HepG2 (cell line): ENCODE measurements around the gene NTSR2. TPM values are rescaled to one million over a fixed set of nuclear protein-coding genes. Genes with fewer than 3 reads are reported as not detected.
A peak's percentile ranks its signal among the peaks of the same experiment; 100 is the strongest.

Source experiments
- KDM2A ChIP-seq: sonication (generic); formaldehyde crosslinking; IDR thresholded peaks from 2 replicates; pipeline ENCODE4 v1.4.0; 2020; ENCODE audit warnings: low read depth, missing genetic modification reagents, borderline replicate concordance
- KDM3A ChIP-seq: IDR thresholded peaks from 2 replicates; pipeline ENCODE4 v1.6.1; 2018; ENCODE audit warnings: low read depth, missing compliant biosample characterization
- LCORL ChIP-seq, 2 experiments: fragments of 450-650 bp in 1 of 2; sonication (generic) in 1 of 2; formaldehyde crosslinking in 1 of 2; IDR thresholded peaks; 2 replicates each; pipeline versions ENCODE4 v1.5.0 to v1.6.1; 2017 to 2020; ENCODE audit warnings: antibody characterized with exemption in 1 of 2, missing genetic modification reagents in 1 of 2
- RBFOX2 ChIP-seq: fragments of 200-400 bp; formaldehyde crosslinking; IDR thresholded peaks from 2 replicates; pipeline ENCODE4 v1.6.1; 2017; ENCODE audit warnings: low read depth, mild to moderate bottlenecking, low read length
- RFX5 ChIP-seq: IDR thresholded peaks from 2 replicates; pipeline ENCODE4 v1.6.1; 2011; ENCODE audit warnings: low read depth, low read length, improper control_type of control experiment
- TBX2 ChIP-seq: sonication (generic); formaldehyde crosslinking; IDR thresholded peaks from 2 replicates; pipeline ENCODE4 v1.5.0; 2020; ENCODE audit warnings: missing genetic modification reagents, mild to moderate bottlenecking, borderline replicate concordance
- XRCC5 ChIP-seq: fragments of 200-400 bp; formaldehyde crosslinking; optimal IDR thresholded peaks from 2 replicates; pipeline ENCODE3; 2017; ENCODE audit warnings: mild to moderate bottlenecking, low read length
- ZMYM4 ChIP-seq: sonication (generic); formaldehyde crosslinking; IDR thresholded peaks from 2 replicates; pipeline ENCODE4 v1.8.1; 2023; ENCODE audit warnings: mild to moderate bottlenecking, missing genetic modification reagents
- ZNF317 ChIP-seq: sonication (generic); formaldehyde crosslinking; IDR thresholded peaks from 2 replicates; pipeline ENCODE4 v1.5.0; 2020; ENCODE audit warnings: mild to moderate bottlenecking, missing genetic modification reagents
- ZNF501 ChIP-seq: sonication (generic); formaldehyde crosslinking; IDR thresholded peaks from 2 replicates; pipeline ENCODE4 v1.5.1; 2020; ENCODE audit warnings: mild to moderate bottlenecking, moderate library complexity, missing genetic modification reagents
- ZNF782 ChIP-seq: sonication (generic); formaldehyde crosslinking; IDR thresholded peaks from 2 replicates; pipeline ENCODE4 v1.4.0; 2020; ENCODE audit warnings: missing genetic modification reagents, mild to moderate bottlenecking, borderline replicate concordance
- ZNF800 ChIP-seq: sonication (generic); formaldehyde crosslinking; IDR thresholded peaks from 2 replicates; pipeline ENCODE4 v1.4.0; 2020; ENCODE audit warnings: missing genetic modification reagents
- polyA plus RNA-seq, 8 experiments: library from polyadenylated mRNA; depleted of rRNA in 3 of 8; stranded (reverse) in 7 of 8; unstranded in 1 of 8; fragments of >200 nt; fragmentation: Illumina TruSeq in 4 of 8; extraction: Trizol in 4 of 8; gene quantifications; 2 replicates each; pipeline versions ENCODE4 v1.2.1 to v1.2.3, GENCODE V29; 2011 to 2016; ENCODE audit warnings: low read depth in 4 of 8, missing spikeins in 1 of 8, mixed read lengths in 1 of 8; ENCODE audit not compliant: insufficient read depth in 1 of 8
- total RNA-seq, 5 experiments: library from RNA; depleted of rRNA; stranded (reverse); fragments of >200 nt; fragmentation: Illumina TruSeq; extraction: Trizol; gene quantifications; 2 replicates each; pipeline ENCODE4 v1.2.3, GENCODE V29; 2016; ENCODE audit warnings: low read depth in 1 of 5
- TF ChIP-seq, protein P1 (sequence below): sonication (generic); formaldehyde crosslinking; IDR thresholded peaks from 2 replicates; pipeline ENCODE4 v1.4.0; 2020; ENCODE audit warnings: missing genetic modification reagents
- TF ChIP-seq, protein P2 (sequence below): sonication (generic); formaldehyde crosslinking; IDR thresholded peaks from 2 replicates; pipeline ENCODE4 v1.5.0; 2020; ENCODE audit warnings: missing genetic modification reagents
- TF ChIP-seq, protein P3 (sequence below), 2 experiments: sonication (generic) in 1 of 2; formaldehyde crosslinking in 1 of 2; IDR thresholded peaks; 2 replicates each; pipeline versions ENCODE4 v1.4.0 to v1.6.1; 2018 to 2020; ENCODE audit warnings: missing genetic modification reagents in 2 of 2, borderline replicate concordance in 1 of 2, low read depth in 1 of 2, mild to moderate bottlenecking in 1 of 2, missing biosample characterization in 1 of 2
- TF ChIP-seq, protein P4 (sequence below): IDR thresholded peaks from 2 replicates; pipeline ENCODE4 v1.6.1; 2012; ENCODE audit warnings: low read depth, low read length, improper control_type of control experiment
- TF ChIP-seq, protein P5 (sequence below): sonication (generic); formaldehyde crosslinking; IDR thresholded peaks from 2 replicates; pipeline ENCODE4 v1.5.1; 2020; ENCODE audit warnings: missing genetic modification reagents, mild to moderate bottlenecking, borderline replicate concordance

The NTSR2 gene
- total and polyA plus RNA-seq, 2 of the 13 experiments (the other 11 are each of a cell fraction or from before 2014, with no cell fraction given), result not detected

DNA sequence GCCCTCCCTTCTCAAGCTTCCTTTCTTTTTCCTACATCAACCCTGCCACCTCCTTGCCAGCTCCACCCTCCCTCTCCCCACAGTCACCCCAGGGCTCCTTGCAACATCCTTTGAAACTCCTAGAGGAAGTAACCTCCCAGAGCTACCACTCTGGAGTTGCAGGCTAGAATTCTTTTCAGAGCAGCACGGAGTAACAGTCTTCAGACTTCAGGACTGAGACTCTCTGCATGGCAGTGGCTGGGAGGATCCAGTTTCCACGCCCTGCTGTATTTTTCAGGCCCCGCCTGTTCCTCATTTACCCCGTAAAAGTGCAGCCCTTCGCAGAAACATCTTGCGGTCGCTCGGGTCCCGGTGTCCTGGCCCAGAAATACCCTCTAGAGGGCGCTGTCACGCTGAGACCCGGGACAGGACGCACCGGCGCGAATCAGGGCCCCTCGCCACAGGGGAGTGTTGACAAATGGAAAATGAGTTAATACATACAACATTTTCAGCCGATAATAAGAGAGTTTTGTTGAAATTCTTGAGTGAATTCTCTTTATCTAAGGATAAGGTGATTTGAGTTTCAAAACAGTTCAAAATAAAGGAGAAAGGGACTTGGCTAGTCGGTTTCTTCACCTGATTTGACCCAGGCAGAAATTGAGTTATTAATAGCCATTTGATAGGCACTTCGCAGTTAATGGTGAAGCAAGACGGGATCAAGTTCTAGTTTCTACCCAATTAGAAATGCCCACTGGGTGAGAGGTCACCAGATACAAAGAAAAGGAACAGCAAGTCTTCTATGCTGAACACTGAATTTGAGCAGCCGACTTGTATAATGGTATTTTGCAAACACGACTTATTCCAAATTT, 18.5 kb upstream of the NTSR2 start (continued):
- TF ChIP-seq ZMYM4 (CRISPR knock-in tag) (peak; percentile 46; the same call in 1 of the 2 replicates), RFX5 (no peak), KDM3A (CRISPR knock-in tag) (0 out of 2 replicates have a peak, but pooled peaks have one; percentile 43), ZNF501 (peak; percentile 52; the same call in 1 of the 2 replicates), ZNF800 (peak; percentile 61; the same call in 1 of the 2 replicates), ZNF317 (0 out of 2 replicates have a peak, but pooled peaks have one; percentile 42), XRCC5 (peak; percentile 90), RBFOX2 (no peak), LCORL (IDR thresholded peaks at IDR 0.05) (no peak), LCORL (CRISPR knock-in tag; IDR thresholded peaks at IDR 0.05) (peak; percentile 51), KDM2A (CRISPR knock-in tag) (peak; percentile 90), ZNF782 (CRISPR knock-in tag) (no peak), TBX2 (CRISPR knock-in tag) (peak; percentile 29; the same call in 1 of the 2 replicates)
- TF ChIP-seq, protein P1, sequence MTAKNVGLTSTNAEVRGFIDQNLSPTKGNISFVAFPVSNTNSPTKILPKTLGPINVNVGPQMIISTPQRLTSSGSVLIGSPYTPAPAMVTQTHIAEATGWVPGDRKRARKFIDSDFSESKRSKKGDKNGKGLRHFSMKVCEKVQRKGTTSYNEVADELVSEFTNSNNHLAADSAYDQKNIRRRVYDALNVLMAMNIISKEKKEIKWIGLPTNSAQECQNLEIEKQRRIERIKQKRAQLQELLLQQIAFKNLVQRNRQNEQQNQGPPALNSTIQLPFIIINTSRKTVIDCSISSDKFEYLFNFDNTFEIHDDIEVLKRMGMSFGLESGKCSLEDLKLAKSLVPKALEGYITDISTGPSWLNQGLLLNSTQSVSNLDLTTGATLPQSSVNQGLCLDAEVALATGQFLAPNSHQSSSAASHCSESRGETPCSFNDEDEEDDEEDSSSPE (CRISPR knock-in tag), result peak; percentile 33; the same call in 1 of the 2 replicates
- TF ChIP-seq, protein P2, sequence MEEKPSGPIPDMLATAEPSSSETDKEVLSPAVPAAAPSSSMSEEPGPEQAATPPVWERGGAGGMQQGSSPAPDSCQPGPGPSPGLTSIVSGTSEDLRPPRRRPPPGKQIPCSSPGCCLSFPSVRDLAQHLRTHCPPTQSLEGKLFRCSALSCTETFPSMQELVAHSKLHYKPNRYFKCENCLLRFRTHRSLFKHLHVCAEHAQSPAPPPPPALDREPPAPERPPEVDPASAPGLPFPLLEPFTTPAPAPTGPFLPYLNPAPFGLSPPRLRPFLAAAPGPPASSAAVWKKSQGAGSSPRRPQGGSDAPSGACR (CRISPR knock-in tag), result 0 out of 2 replicates have a peak, but pooled peaks have one; percentile 43
- TF ChIP-seq, protein P3, sequence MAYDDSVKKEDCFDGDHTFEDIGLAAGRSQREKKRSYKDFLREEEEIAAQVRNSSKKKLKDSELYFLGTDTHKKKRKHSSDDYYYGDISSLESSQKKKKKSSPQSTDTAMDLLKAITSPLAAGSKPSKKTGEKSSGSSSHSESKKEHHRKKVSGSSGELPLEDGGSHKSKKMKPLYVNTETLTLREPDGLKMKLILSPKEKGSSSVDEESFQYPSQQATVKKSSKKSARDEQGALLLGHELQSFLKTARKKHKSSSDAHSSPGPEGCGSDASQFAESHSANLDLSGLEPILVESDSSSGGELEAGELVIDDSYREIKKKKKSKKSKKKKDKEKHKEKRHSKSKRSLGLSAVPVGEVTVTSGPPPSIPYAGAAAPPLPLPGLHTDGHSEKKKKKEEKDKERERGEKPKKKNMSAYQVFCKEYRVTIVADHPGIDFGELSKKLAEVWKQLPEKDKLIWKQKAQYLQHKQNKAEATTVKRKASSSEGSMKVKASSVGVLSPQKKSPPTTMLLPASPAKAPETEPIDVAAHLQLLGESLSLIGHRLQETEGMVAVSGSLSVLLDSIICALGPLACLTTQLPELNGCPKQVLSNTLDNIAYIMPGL (CRISPR knock-in tag; IDR thresholded peaks at IDR 0.05; ENCODE audit: borderline replicate concordance in 1 of 2, low read depth in 1 of 2), result peak; percentile 48 to 79; a peak in 3 of 4 replicates
- TF ChIP-seq, protein P4, sequence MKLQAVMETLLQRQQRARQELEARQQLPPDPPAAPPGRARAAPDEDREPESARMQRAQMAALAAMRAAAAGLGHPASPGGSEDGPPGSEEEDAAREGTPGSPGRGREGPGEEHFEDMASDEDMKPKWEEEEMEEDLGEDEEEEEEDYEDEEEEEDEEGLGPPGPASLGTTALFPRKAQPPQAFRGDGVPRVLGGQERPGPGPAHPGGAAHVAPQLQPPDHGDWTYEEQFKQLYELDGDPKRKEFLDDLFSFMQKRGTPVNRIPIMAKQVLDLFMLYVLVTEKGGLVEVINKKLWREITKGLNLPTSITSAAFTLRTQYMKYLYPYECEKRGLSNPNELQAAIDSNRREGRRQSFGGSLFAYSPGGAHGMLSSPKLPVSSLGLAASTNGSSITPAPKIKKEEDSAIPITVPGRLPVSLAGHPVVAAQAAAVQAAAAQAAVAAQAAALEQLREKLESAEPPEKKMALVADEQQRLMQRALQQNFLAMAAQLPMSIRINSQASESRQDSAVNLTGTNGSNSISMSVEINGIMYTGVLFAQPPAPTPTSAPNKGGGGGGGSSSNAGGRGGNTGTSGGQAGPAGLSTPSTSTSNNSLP, result 0 out of 2 replicates have a peak, but pooled peaks have one; percentile 29
- TF ChIP-seq, protein P5, sequence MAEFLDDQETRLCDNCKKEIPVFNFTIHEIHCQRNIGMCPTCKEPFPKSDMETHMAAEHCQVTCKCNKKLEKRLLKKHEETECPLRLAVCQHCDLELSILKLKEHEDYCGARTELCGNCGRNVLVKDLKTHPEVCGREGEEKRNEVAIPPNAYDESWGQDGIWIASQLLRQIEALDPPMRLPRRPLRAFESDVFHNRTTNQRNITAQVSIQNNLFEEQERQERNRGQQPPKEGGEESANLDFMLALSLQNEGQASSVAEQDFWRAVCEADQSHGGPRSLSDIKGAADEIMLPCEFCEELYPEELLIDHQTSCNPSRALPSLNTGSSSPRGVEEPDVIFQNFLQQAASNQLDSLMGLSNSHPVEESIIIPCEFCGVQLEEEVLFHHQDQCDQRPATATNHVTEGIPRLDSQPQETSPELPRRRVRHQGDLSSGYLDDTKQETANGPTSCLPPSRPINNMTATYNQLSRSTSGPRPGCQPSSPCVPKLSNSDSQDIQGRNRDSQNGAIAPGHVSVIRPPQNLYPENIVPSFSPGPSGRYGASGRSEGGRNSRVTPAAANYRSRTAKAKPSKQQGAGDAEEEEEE, result no peak
